Activated CD8-positive, alpha-beta T cell treated with anti-CD3 and anti-CD28 coated beads for 36 hours (primary cell): Measurements from ENCODE around the gene PCDH8. TPM values are rescaled to one million over a fixed set of nuclear protein-coding genes. Genes with fewer than 3 reads are reported as not detected.

Experiments
- ATAC-seq: fragments of 200-7000 bp; cut with Tn5 transposase; one replicate; pipeline ENCODE4 v1.10.0; 2021; ENCODE audit warnings: mild to moderate bottlenecking, moderate library complexity
- CTCF ChIA-PET: fragments of 350-600 bp; sonication (Branson Sonifier 250); formaldehyde crosslinking; loops from one replicate; lab custom pipeline; 2021; ENCODE audit warnings: antibody characterized with exemption; lab: Charles Lee
- POLR2A ChIA-PET: fragments of 350-600 bp; sonication (Branson Sonifier 250); formaldehyde crosslinking; loops from one replicate; lab custom pipeline; 2021; ENCODE audit warnings: antibody characterized with exemption; lab: Charles Lee
- DNase-seq: peaks from one replicate; pipeline ENCODE4 v3.0.0-alpha.2; 2020
- H3K27ac Mint-ChIP-seq: one replicate; pipeline ENCODE4 v1.8.0; 2021; ENCODE audit warnings: mild to moderate bottlenecking, mixed read lengths
- H3K27me3 Mint-ChIP-seq: one replicate; pipeline ENCODE4 v1.8.0; 2021; ENCODE audit warnings: mixed read lengths
- H3K36me3 Mint-ChIP-seq: one replicate; pipeline ENCODE4 v1.8.0; 2021; ENCODE audit warnings: low read depth, mixed read lengths
- H3K4me1 Mint-ChIP-seq: one replicate; pipeline ENCODE4 v1.8.0; 2021; ENCODE audit warnings: low read depth, mixed read lengths
- H3K4me3 Mint-ChIP-seq: one replicate; pipeline ENCODE4 v1.8.0; 2021; ENCODE audit warnings: mild to moderate bottlenecking, moderate library complexity, mixed read lengths
- H3K9me3 Mint-ChIP-seq: one replicate; pipeline ENCODE4 v1.8.0; 2021; ENCODE audit warnings: mixed read lengths
- CTCF ChIP-seq: fragments of 200-600 bp; IDR thresholded peaks from one replicate; pipeline ENCODE4 v1.8.0; 2022; ENCODE audit warnings: antibody characterized with exemption, mild to moderate bottlenecking
- intact Hi-C: fragments of 100-400 bp; cut with micrococcal nuclease; formaldehyde crosslinking; loops from one replicate; pipeline ENCODE4 v1.10.0; 2022
- total RNA-seq, 2 experiments: library from RNA; stranded (reverse); gene quantifications; one replicate each; pipeline ENCODE4 v1.2.3, GENCODE V29; 2021

Gene PCDH8
- total RNA-seq, 2 experiments from 2014 or later = not detected

DNA sequence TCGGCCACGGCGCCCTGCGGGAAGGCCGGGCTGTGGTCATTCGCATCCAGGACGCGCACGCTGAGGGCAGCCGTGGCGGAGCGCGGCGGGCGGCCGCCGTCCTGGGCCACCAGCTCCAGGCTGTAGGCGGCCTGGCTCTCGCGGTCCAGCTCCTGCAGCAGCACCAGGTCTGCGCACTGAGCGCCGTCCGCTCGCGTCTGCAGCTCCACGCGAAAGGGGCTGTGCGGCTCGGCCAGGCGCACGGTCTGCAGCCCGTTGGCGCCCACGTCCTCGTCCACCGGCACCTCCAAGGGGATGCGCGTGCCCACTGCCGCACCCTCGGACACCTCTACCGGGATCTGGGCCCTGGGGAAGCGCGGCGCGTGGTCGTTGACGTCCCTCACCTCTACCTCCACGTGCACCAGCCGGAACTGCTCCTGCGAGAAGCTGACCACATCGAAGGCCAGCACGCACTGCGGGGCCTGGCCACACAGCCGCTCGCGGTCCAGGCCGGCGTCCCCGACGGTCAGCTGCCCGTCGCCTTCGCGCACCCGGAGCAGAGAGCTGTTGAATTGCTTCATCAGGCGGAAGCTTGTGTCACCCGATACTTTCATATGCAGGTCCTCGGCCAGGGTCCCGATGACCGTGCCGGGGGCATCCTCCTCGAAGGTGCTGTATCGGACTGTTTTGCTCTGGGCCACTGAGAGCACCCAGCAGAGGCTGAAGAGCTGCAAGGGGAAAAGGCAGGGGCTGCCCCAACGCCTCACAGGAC, 583 bp downstream of the PCDH8 start:
- Mint-ChIP-seq H3K9me3 (peaks cover 3% of the 10 kb centered on the region), H3K27me3 (peaks cover 70% of the 10 kb centered on the region), H3K4me3 (no peak overlapping the region), H3K4me1 (peaks cover 18% of the 10 kb centered on the region), H3K36me3 (peaks cover 3% of the 10 kb centered on the region), H3K27ac (no peak overlapping the region)
- ATAC-seq (no peak), DNase-seq (no peak)
- POLR2A ChIA-PET = interaction anchor here (0.5 kb wide), 1 partner anchor 181 kb away, joined by 3 read pairs; no protein-coding TSS in a partner anchor
- CTCF ChIA-PET = interaction anchor here (0.8 to 1.8 kb wide), 4 partner anchors 12 to 120 kb away, joined by 3 to 6 read pairs (median 5); no protein-coding TSS in a partner anchor
- intact Hi-C loops = no loop called here
- TF ChIP-seq CTCF = no peak

GRCh38 chr13:52847322-52847681, 1.1 kb downstream of the PCDH8 start:
- Mint-ChIP-seq H3K4me1 (peaks cover 18% of the 10 kb centered on the region), H3K27me3 (peaks cover 65% of the 10 kb centered on the region), H3K36me3 (peaks cover 3% of the 10 kb centered on the region), H3K4me3 (no peak overlapping the region), H3K27ac (no peak overlapping the region), H3K9me3 (peaks cover 3% of the 10 kb centered on the region)
- intact Hi-C loops = no loop called here
- DNase-seq = no peak
- no peak for TF ChIP-seq CTCF
- no peak for ATAC-seq
- POLR2A ChIA-PET = interaction anchor here (1.0 kb wide), 1 partner anchor 121 kb away, joined by 3 read pairs; no protein-coding TSS in a partner anchor
- CTCF ChIA-PET = interaction anchor here (0.8 to 1.8 kb wide), 4 partner anchors 13 to 121 kb away, joined by 3 to 6 read pairs (median 5); no protein-coding TSS in a partner anchor

DNA sequence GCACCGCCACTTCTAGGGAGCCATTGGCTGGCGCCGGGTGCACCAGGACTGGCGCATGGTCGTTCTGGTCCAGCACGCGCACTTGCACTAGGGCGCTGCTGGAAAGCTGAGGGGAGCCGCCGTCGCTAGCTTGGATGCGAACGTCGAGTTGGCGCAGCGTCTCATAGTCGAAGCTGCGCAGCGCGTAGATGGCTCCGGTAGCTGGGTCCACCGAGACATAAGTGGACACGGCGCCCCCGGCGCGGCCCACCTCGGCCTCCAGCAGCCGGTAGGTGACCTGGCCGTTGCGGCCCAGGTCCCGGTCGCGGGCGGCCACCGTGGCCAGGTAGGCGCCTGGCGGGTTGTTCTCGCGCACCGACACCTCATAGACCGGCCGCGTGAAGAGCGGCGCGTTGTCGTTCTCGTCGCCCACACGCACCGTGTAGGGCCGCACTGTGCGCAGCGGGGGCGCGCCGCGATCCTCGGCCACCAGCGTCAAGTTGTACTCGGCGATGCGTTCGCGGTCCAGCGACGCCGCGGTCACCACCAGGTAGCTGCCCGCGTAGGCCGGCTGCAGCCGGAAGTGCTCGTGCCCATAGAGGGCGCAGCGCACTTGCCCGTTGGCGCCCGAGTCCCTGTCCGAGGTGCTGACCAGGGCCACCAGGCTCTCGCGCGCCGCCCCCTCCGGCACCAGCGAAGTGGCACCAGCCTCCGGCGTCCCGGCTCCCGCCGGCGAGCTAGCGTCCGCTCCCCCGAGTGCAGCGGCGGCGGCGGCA, 1.7 kb downstream of the PCDH8 start:
- peaks cover 17% of the 10 kb centered on the region for H3K4me1 Mint-ChIP-seq
- POLR2A ChIA-PET = interaction anchor here (1.0 kb wide), 1 partner anchor 122 kb away, joined by 3 read pairs; no protein-coding TSS in a partner anchor
- peaks cover 64% of the 10 kb centered on the region for H3K27me3 Mint-ChIP-seq
- H3K36me3 Mint-ChIP-seq = peaks cover 3% of the 10 kb centered on the region
- peak; percentile 47 for ATAC-seq
- no peak overlapping the region for H3K27ac Mint-ChIP-seq
- no peak overlapping the region for H3K4me3 Mint-ChIP-seq
- peaks cover 3% of the 10 kb centered on the region for H3K9me3 Mint-ChIP-seq
- TF ChIP-seq CTCF = no peak
- intact Hi-C loops = no loop called here
- DNase-seq = peak; percentile 46
- CTCF ChIA-PET = interaction anchor here (0.8 to 1.8 kb wide), 5 partner anchors 14 to 121 kb away, joined by 3 to 6 read pairs (median 4); no protein-coding TSS in a partner anchor

GRCh38 chr13:52845766-52846566, 2.5 kb downstream of the PCDH8 start:
- Mint-ChIP-seq H3K27ac (no peak overlapping the region), H3K4me1 (peaks cover 14% of the 10 kb centered on the region), H3K9me3 (peaks cover 3% of the 10 kb centered on the region), H3K27me3 (peaks cover 61% of the 10 kb centered on the region), H3K36me3 (peaks cover 3% of the 10 kb centered on the region), H3K4me3 (no peak overlapping the region)
- TF ChIP-seq CTCF = no peak
- POLR2A ChIA-PET = no interaction called here
- CTCF ChIA-PET = interaction anchor here (0.8 to 1.8 kb wide), 4 partner anchors 14 to 122 kb away, joined by 3 to 6 read pairs (median 4); no protein-coding TSS in a partner anchor
- peak; percentile 54 for DNase-seq
- ATAC-seq = peak; percentile 25
- intact Hi-C loops = no loop called here
